Activated CD4-positive, alpha-beta T cell treated with anti-CD3 and anti-CD28 coated beads, Interleukin-2, amount 10 ng/mL, durations not matched to agents 7 days and 5 days (primary cell): ENCODE measurements around the gene PCCB. TPM values are rescaled to one million over a fixed set of nuclear protein-coding genes. Genes with fewer than 3 reads are reported as not detected.
A peak's percentile ranks its signal among the peaks of the same experiment; 100 is the strongest.
"Not testable (repeated sequence)": the region's sequence is repeated elsewhere in the genome, so short reads cannot be mapped to it uniquely, and the experiment has no call there.

Experiments
- CTCF ChIA-PET: fragments of 350-600 bp; sonication (Branson Sonifier 250); formaldehyde crosslinking; loops from one replicate; lab custom pipeline; 2021; ENCODE audit warnings: antibody characterized with exemption; lab: Charles Lee
- POLR2A ChIA-PET: fragments of 350-600 bp; sonication (Branson Sonifier 250); formaldehyde crosslinking; loops from one replicate; lab custom pipeline; 2021; ENCODE audit warnings: antibody characterized with exemption; lab: Charles Lee
- DNase-seq: peaks from one replicate; pipeline ENCODE4 v3.0.0-alpha.2; 2020
- H3K27ac Mint-ChIP-seq: one replicate; pipeline ENCODE4 v1.8.0; 2021; ENCODE audit warnings: mild to moderate bottlenecking, moderate library complexity, mixed read lengths
- H3K27me3 Mint-ChIP-seq: one replicate; pipeline ENCODE4 v1.8.0; 2021; ENCODE audit warnings: mixed read lengths
- H3K36me3 Mint-ChIP-seq: one replicate; pipeline ENCODE4 v1.8.0; 2021; ENCODE audit warnings: low read depth, mixed read lengths
- H3K4me1 Mint-ChIP-seq: one replicate; pipeline ENCODE4 v1.8.0; 2021; ENCODE audit warnings: mixed read lengths
- H3K4me3 Mint-ChIP-seq: one replicate; pipeline ENCODE4 v1.8.0; 2021; ENCODE audit warnings: mild to moderate bottlenecking, moderate library complexity, mixed read lengths
- H3K9me3 Mint-ChIP-seq: one replicate; pipeline ENCODE4 v1.8.0; 2021; ENCODE audit warnings: mixed read lengths
- total RNA-seq, 2 experiments: library from RNA; stranded (reverse); gene quantifications; one replicate each; pipeline ENCODE4 v1.2.3, GENCODE V29; 2021

Gene PCCB
- total RNA-seq, 2 experiments from 2014 or later: 17.3 to 19.9 TPM

GRCh38 chr3:136334209-136334608 is 84.1 kb downstream of the PCCB start:
- no peaks in the 10 kb centered on the region for H3K27me3 Mint-ChIP-seq
- DNase-seq: no peak
- H3K4me1 Mint-ChIP-seq: no peaks in the 10 kb centered on the region
- H3K36me3 Mint-ChIP-seq: peaks cover 52% of the 10 kb centered on the region
- ChIA-PET POLR2A (no interaction called here), CTCF (interaction anchor here (0.8 to 1.7 kb wide), 4 partner anchors 12 to 418 kb away, joined by 3 to 7 read pairs (median 3); partner anchors contain the start of gene STAG1)
- no peak overlapping the region for H3K27ac Mint-ChIP-seq
- H3K9me3 Mint-ChIP-seq: no peaks in the 10 kb centered on the region
- no peak overlapping the region for H3K4me3 Mint-ChIP-seq

- H3K36me3 Mint-ChIP-seq: peaks cover 52% of the 10 kb centered on the region
- H3K9me3 Mint-ChIP-seq, DNase-seq, H3K27ac Mint-ChIP-seq, H3K27me3 Mint-ChIP-seq, H3K4me1 Mint-ChIP-seq, POLR2A ChIA-PET, H3K4me3 Mint-ChIP-seq: not testable (repeated sequence)
- CTCF ChIA-PET: interaction anchor here (0.6 to 1.7 kb wide), 4 partner anchors 12 to 80 kb away, joined by 3 to 7 read pairs (median 3); no protein-coding TSS in a partner anchor
Measured at GRCh38 chr3:136334726-136335125, 84.6 kb downstream of the PCCB start.

GRCh38 chr3:136336329-136337100 is 86.4 kb downstream of the PCCB start:
- no peaks in the 10 kb centered on the region for H3K4me1 Mint-ChIP-seq
- no peak overlapping the region for H3K4me3 Mint-ChIP-seq
- no peak overlapping the region for H3K27ac Mint-ChIP-seq
- ChIA-PET POLR2A (no interaction called here), CTCF (interaction anchor here (1.0 kb wide), 1 partner anchor 416 kb away, joined by 3 read pairs; the partner anchor contains the start of gene STAG1)
- no peaks in the 10 kb centered on the region for H3K9me3 Mint-ChIP-seq
- DNase-seq: no peak
- no peaks in the 10 kb centered on the region for H3K27me3 Mint-ChIP-seq
- H3K36me3 Mint-ChIP-seq: peaks cover 64% of the 10 kb centered on the region

- POLR2A ChIA-PET: no interaction called here
Measured at GRCh38 chr3:136343446-136343845, 93.3 kb downstream of the PCCB start.

GRCh38 chr3:136343873-136344555 is 93.9 kb downstream of the PCCB start:
- DNase-seq: no peak
- POLR2A ChIA-PET: no interaction called here
- no peaks in the 10 kb centered on the region for H3K9me3 Mint-ChIP-seq
- no peaks in the 10 kb centered on the region for H3K27me3 Mint-ChIP-seq
- H3K4me3 Mint-ChIP-seq: no peak overlapping the region
- H3K27ac Mint-ChIP-seq: no peak overlapping the region
- CTCF ChIA-PET: no interaction called here
- peaks cover 33% of the 10 kb centered on the region for H3K36me3 Mint-ChIP-seq
- H3K4me1 Mint-ChIP-seq: no peaks in the 10 kb centered on the region

More at GRCh38 chr3:136343446-136343845, 93.3 kb downstream of the PCCB start:
- no peak for DNase-seq
- CTCF ChIA-PET: no interaction called here
- H3K27ac Mint-ChIP-seq: no peak overlapping the region
- H3K27me3 Mint-ChIP-seq: no peaks in the 10 kb centered on the region
- no peaks in the 10 kb centered on the region for H3K4me1 Mint-ChIP-seq
- no peaks in the 10 kb centered on the region for H3K9me3 Mint-ChIP-seq
- peaks cover 36% of the 10 kb centered on the region for H3K36me3 Mint-ChIP-seq
- H3K4me3 Mint-ChIP-seq: no peak overlapping the region

- H3K36me3 Mint-ChIP-seq: peaks cover 19% of the 10 kb centered on the region
- no peak for DNase-seq
- H3K9me3 Mint-ChIP-seq: no peaks in the 10 kb centered on the region
- ChIA-PET CTCF (interaction anchor here (1.8 to 2.2 kb wide), 2 partner anchors 12 to 18 kb away, joined by 4 to 7 read pairs; no protein-coding TSS in a partner anchor), POLR2A (no interaction called here)
- H3K27ac Mint-ChIP-seq: no peak overlapping the region
- no peaks in the 10 kb centered on the region for H3K27me3 Mint-ChIP-seq
- no peak overlapping the region for H3K4me3 Mint-ChIP-seq
- H3K4me1 Mint-ChIP-seq: no peaks in the 10 kb centered on the region
Measured at GRCh38 chr3:136346486-136346885, 96.3 kb downstream of the PCCB start.

- peaks cover 22% of the 10 kb centered on the region for H3K36me3 Mint-ChIP-seq
Measured at GRCh38 chr3:136350132-136350531, 100.0 kb downstream of the PCCB start.

GRCh38 chr3:136350557-136350956 is 100.4 kb downstream of the PCCB start:
- Mint-ChIP-seq H3K27me3 (no peaks in the 10 kb centered on the region), H3K4me1 (peaks cover 14% of the 10 kb centered on the region), H3K9me3 (peaks cover 4% of the 10 kb centered on the region), H3K27ac (no peak overlapping the region), H3K4me3 (no peak overlapping the region), H3K36me3 (peaks cover 25% of the 10 kb centered on the region)
- DNase-seq: no peak
- CTCF ChIA-PET: interaction anchor here (0.6 kb wide), 2 partner anchors 17 to 92 kb away, joined by 3 to 4 read pairs; no protein-coding TSS in a partner anchor
- POLR2A ChIA-PET: no interaction called here

More at GRCh38 chr3:136350132-136350531, 100.0 kb downstream of the PCCB start:
- H3K9me3 Mint-ChIP-seq: peaks cover 3% of the 10 kb centered on the region
- H3K4me1 Mint-ChIP-seq: peaks cover 14% of the 10 kb centered on the region
- CTCF ChIA-PET: interaction anchor here (0.6 kb wide), 1 partner anchor 17 kb away, joined by 4 read pairs; no protein-coding TSS in a partner anchor
- no peak for DNase-seq
- POLR2A ChIA-PET: no interaction called here
- H3K27me3 Mint-ChIP-seq: no peaks in the 10 kb centered on the region
- no peak overlapping the region for H3K4me3 Mint-ChIP-seq
- H3K27ac Mint-ChIP-seq: no peak overlapping the region

- Mint-ChIP-seq H3K27ac (no peak overlapping the region), H3K36me3 (peaks cover 27% of the 10 kb centered on the region), H3K9me3 (peaks cover 8% of the 10 kb centered on the region), H3K27me3 (no peaks in the 10 kb centered on the region), H3K4me1 (peaks cover 14% of the 10 kb centered on the region), H3K4me3 (no peak overlapping the region)
- ChIA-PET CTCF (interaction anchor here (0.7 to 1.5 kb wide), 4 partner anchors 17 to 45 kb away, joined by 3 to 4 read pairs (median 3); no protein-coding TSS in a partner anchor), POLR2A (no interaction called here)
- DNase-seq: no peak
Measured at GRCh38 chr3:136351351-136351750, 101.2 kb downstream of the PCCB start.

- H3K4me1 Mint-ChIP-seq: peaks cover 14% of the 10 kb centered on the region
- CTCF ChIA-PET: interaction anchor here (0.8 to 1.7 kb wide), 4 partner anchors 18 to 662 kb away, joined by 3 to 4 read pairs (median 3); no protein-coding TSS in a partner anchor
- H3K27me3 Mint-ChIP-seq: no peaks in the 10 kb centered on the region
- no peak overlapping the region for H3K27ac Mint-ChIP-seq
- H3K4me3 Mint-ChIP-seq: no peak overlapping the region
- POLR2A ChIA-PET: no interaction called here
- H3K36me3 Mint-ChIP-seq: peaks cover 27% of the 10 kb centered on the region
- no peak for DNase-seq
- H3K9me3 Mint-ChIP-seq: peaks cover 8% of the 10 kb centered on the region
Measured at GRCh38 chr3:136351905-136352304, 101.8 kb downstream of the PCCB start.

- peak; percentile 26 for DNase-seq
- Mint-ChIP-seq H3K27ac (peak overlapping the region; percentile 3), H3K9me3 (peaks cover 8% of the 10 kb centered on the region), H3K4me1 (peaks cover 14% of the 10 kb centered on the region), H3K4me3 (no peak overlapping the region), H3K36me3 (peaks cover 28% of the 10 kb centered on the region), H3K27me3 (no peaks in the 10 kb centered on the region)
- CTCF ChIA-PET: interaction anchor here (1.7 kb wide), 1 partner anchor 661 kb away, joined by 3 read pairs; no protein-coding TSS in a partner anchor
- POLR2A ChIA-PET: no interaction called here
Measured at GRCh38 chr3:136353461-136353860, 103.3 kb downstream of the PCCB start.

GRCh38 chr3:136366289-136366688 is 116.1 kb downstream of the PCCB start:
- DNase-seq: no peak
- CTCF ChIA-PET: interaction anchor here (1.0 to 1.1 kb wide), 3 partner anchors 10 to 648 kb away, joined by 3 read pairs; no protein-coding TSS in a partner anchor
- POLR2A ChIA-PET: interaction anchor here (0.5 kb wide), 1 partner anchor 581 kb away, joined by 3 read pairs; no protein-coding TSS in a partner anchor
- Mint-ChIP-seq H3K4me1 (no peaks in the 10 kb centered on the region), H3K36me3 (peaks cover 12% of the 10 kb centered on the region), H3K27me3 (no peaks in the 10 kb centered on the region), H3K27ac (no peak overlapping the region), H3K9me3 (no peaks in the 10 kb centered on the region), H3K4me3 (no peak overlapping the region)
